ENCODE results near the gene FAM174B.

GRCh38 chr15:92636401-92636907, 19.1 kb downstream of the FAM174B start:
- TF ChIP-seq CTCF (IDR thresholded peaks at IDR 0.05; ENCODE audit: low read length), result no peak
- TF ChIP-seq EZH2phosphoT487 (IDR thresholded peaks at IDR 0.05; ENCODE audit: low read length), result no peak
- TF ChIP-seq EZH2 (optimal IDR thresholded peaks at IDR 0.05; ENCODE audit: low read depth, low read length), result no peak

Measured in MM.1S (cell line).